Natural killer cell (primary cell): ENCODE measurements around the gene RNASEH2B. TPM values are rescaled to one million over a fixed set of nuclear protein-coding genes. Genes with fewer than 3 reads are reported as not detected.

Experiments used
- ATAC-seq, 3 donors: fragments of 150-1000 bp in 2 of 3; fragments of 200-7000 bp in 1 of 3; cut with Tn5 transposase; 1 replicate in 1 of 3; 2 replicates in 2 of 3; pipeline ENCODE4 v1.10.0; 2021; ENCODE audit warnings: mild to moderate bottlenecking in 2 of 3, moderate library complexity in 2 of 3
- DNase-seq, 2 donors: peaks; one replicate each; pipeline versions ENCODE4 v3.0.0 to v3.0.0-alpha.2; 2013 to 2021; ENCODE audit warnings: mixed read lengths in 1 of 2
- H3K27ac ChIP-seq: one replicate; pipeline ENCODE4 v1.5.1; 2013; ENCODE audit warnings: mild to moderate bottlenecking, low read length
- H3K27me3 ChIP-seq: one replicate; pipeline ENCODE4 v1.6.1; 2013; ENCODE audit warnings: low read length; ENCODE audit not compliant: control insufficient read depth, insufficient read depth
- H3K36me3 ChIP-seq: one replicate; pipeline ENCODE4 v1.6.1; 2013; ENCODE audit warnings: low read length; ENCODE audit not compliant: control insufficient read depth, insufficient read depth
- H3K4me1 ChIP-seq: one replicate; pipeline ENCODE4 v1.6.1; 2013; ENCODE audit warnings: low read length; ENCODE audit not compliant: control insufficient read depth, insufficient read depth
- H3K4me3 ChIP-seq: one replicate; pipeline ENCODE4 v1.5.1; 2013; ENCODE audit warnings: low read length
- H3K9me3 ChIP-seq: one replicate; pipeline ENCODE4 v1.6.1; 2013; ENCODE audit warnings: low read length; ENCODE audit not compliant: control insufficient read depth, insufficient read depth
- H3K27ac Mint-ChIP-seq, 2 donors: one replicate each; pipeline ENCODE4 v1.8.0; 2022; ENCODE audit warnings: mild to moderate bottlenecking in 2 of 2, mixed read lengths in 2 of 2, moderate library complexity in 1 of 2
- H3K27me3 Mint-ChIP-seq, 2 donors: one replicate each; pipeline ENCODE4 v1.8.0; 2022; ENCODE audit warnings: low read depth in 2 of 2, mixed read lengths in 2 of 2
- H3K36me3 Mint-ChIP-seq: one replicate; pipeline ENCODE4 v1.8.0; 2022; ENCODE audit warnings: mixed read lengths
- H3K4me1 Mint-ChIP-seq, 2 donors: one replicate each; pipeline ENCODE4 v1.8.0; 2022; ENCODE audit warnings: mixed read lengths in 2 of 2
- H3K4me3 Mint-ChIP-seq: one replicate; pipeline ENCODE4 v1.8.0; 2022; ENCODE audit warnings: mild to moderate bottlenecking, moderate library complexity, mixed read lengths
- H3K9me3 Mint-ChIP-seq, 2 donors: one replicate each; pipeline ENCODE4 v1.8.0; 2022; ENCODE audit warnings: mixed read lengths in 2 of 2
- CTCF ChIP-seq: fragments of 200-600 bp; IDR thresholded peaks from one replicate; pipeline ENCODE4 v1.8.0; 2022; ENCODE audit warnings: antibody characterized with exemption
- WGBS: methylation state at CpG from one replicate; pipeline ENCODE4 v1.1.7; 2013; ENCODE audit warnings: missing lambda C conversion rate; ENCODE audit not compliant: insufficient coverage; 5-methylcytosine and 5-hydroxymethylcytosine counted together
- intact Hi-C: fragments of 100-400 bp; cut with micrococcal nuclease; formaldehyde crosslinking; loops from one replicate; pipeline ENCODE4 v1.14.2; 2022
- total RNA-seq, 4 donors: library from RNA; stranded (reverse); fragments of 120-200 nt in 1 of 4; gene quantifications; one replicate each; pipeline versions ENCODE4 v1.2.3 to v1.2.4, GENCODE V29; 2013 to 2022

The RNASEH2B gene
- total RNA-seq, 3 donors from 2014 or later (not counting 1 experiment from before 2014, with no cell fraction given): 57.9 to 68.7 (median 64.8) TPM

- Mint-ChIP-seq H3K4me1 (peaks cover 0 to 10% of the 10 kb centered on the region in 2 donors), H3K4me3 (no peak overlapping the region), H3K27ac (no peak overlapping the region), H3K36me3 (peaks cover 24% of the 10 kb centered on the region), H3K9me3 (no peaks in the 10 kb centered on the region), H3K27me3 (no peaks in the 10 kb centered on the region)
- no peak for TF ChIP-seq CTCF
- Histone ChIP-seq H3K27me3 (no peaks in the 10 kb centered on the region), H3K9me3 (no peaks in the 10 kb centered on the region), H3K4me1 (no peaks in the 10 kb centered on the region), H3K36me3 (peaks cover 36% of the 10 kb centered on the region), H3K4me3 (no peak overlapping the region), H3K27ac (no peak overlapping the region)
- intact Hi-C loops: no loop called here
- WGBS: 76% methylated on average over 3 of the region's 3 CpGs
- DNase-seq: no peak
- ATAC-seq: no peak
Observed at GRCh38 chr13:50942630-50943311, 33.2 kb downstream of the RNASEH2B start.

GRCh38 chr13:50945669-50946068 is 36.1 kb downstream of the RNASEH2B start:
- 40% methylated on average over 1 of the region's 1 CpG for WGBS
- no peak for DNase-seq
- ATAC-seq: no peak
- no peak for TF ChIP-seq CTCF
- peaks cover 35% of the 10 kb centered on the region for H3K36me3 Mint-ChIP-seq
- no peak overlapping the region for H3K27ac ChIP-seq
- H3K4me3 Mint-ChIP-seq: no peak overlapping the region
- intact Hi-C loops: no loop called here
- no peaks in the 10 kb centered on the region for H3K4me1 ChIP-seq
- no peaks in the 10 kb centered on the region for H3K27me3 ChIP-seq
- no peaks in the 10 kb centered on the region for H3K9me3 Mint-ChIP-seq
- H3K4me1 Mint-ChIP-seq: peaks cover 0 to 6% of the 10 kb centered on the region in 2 donors
- no peaks in the 10 kb centered on the region for H3K27me3 Mint-ChIP-seq
- no peaks in the 10 kb centered on the region for H3K9me3 ChIP-seq
- H3K27ac Mint-ChIP-seq: no peak overlapping the region
- no peak overlapping the region for H3K4me3 ChIP-seq
- H3K36me3 ChIP-seq: peaks cover 48% of the 10 kb centered on the region

- Mint-ChIP-seq H3K27ac (no peak overlapping the region), H3K4me3 (no peak overlapping the region), H3K4me1 (no peaks in the 10 kb centered on the region), H3K27me3 (no peaks in the 10 kb centered on the region), H3K36me3 (peaks cover 44% of the 10 kb centered on the region), H3K9me3 (no peaks in the 10 kb centered on the region)
- H3K4me1 ChIP-seq: no peaks in the 10 kb centered on the region
- no peak overlapping the region for H3K27ac ChIP-seq
- intact Hi-C loops: no loop called here
- no CpG with 5 or more reads among the region's 1 CpG for WGBS
- H3K9me3 ChIP-seq: no peaks in the 10 kb centered on the region
- no peak overlapping the region for H3K4me3 ChIP-seq
- H3K27me3 ChIP-seq: no peaks in the 10 kb centered on the region
- no peak for ATAC-seq
- peaks cover 56% of the 10 kb centered on the region for H3K36me3 ChIP-seq
- TF ChIP-seq CTCF: no peak
- DNase-seq: no peak
Observed at GRCh38 chr13:50948601-50949000, 39.0 kb downstream of the RNASEH2B start.

GRCh38 chr13:50950849-50951248 is 41.3 kb downstream of the RNASEH2B start:
- H3K9me3 Mint-ChIP-seq: no peaks in the 10 kb centered on the region
- H3K36me3 Mint-ChIP-seq: peaks cover 33% of the 10 kb centered on the region
- H3K4me1 Mint-ChIP-seq: no peaks in the 10 kb centered on the region
- intact Hi-C loops: no loop called here
- no peak for ATAC-seq
- no peaks in the 10 kb centered on the region for H3K27me3 Mint-ChIP-seq
- H3K36me3 ChIP-seq: peaks cover 48% of the 10 kb centered on the region
- H3K4me1 ChIP-seq: no peaks in the 10 kb centered on the region
- TF ChIP-seq CTCF: no peak
- H3K27ac ChIP-seq: no peak overlapping the region
- no peaks in the 10 kb centered on the region for H3K27me3 ChIP-seq
- H3K4me3 Mint-ChIP-seq: no peak overlapping the region
- 79% methylated on average over 3 of the region's 3 CpGs for WGBS
- no peak overlapping the region for H3K27ac Mint-ChIP-seq
- no peak for DNase-seq
- H3K4me3 ChIP-seq: no peak overlapping the region
- no peaks in the 10 kb centered on the region for H3K9me3 ChIP-seq
